Mesenteric fat pad (tissue), 1 donor: ENCODE data around the gene RAP1A. TPM values are rescaled to one million over a fixed set of nuclear protein-coding genes. Genes with fewer than 3 reads are reported as not detected.

Experiments
- DNase-seq: peaks from one replicate; pipeline ENCODE4 v3.0.0-alpha.2; 2020; ENCODE audit warnings: low spot score
- total RNA-seq: library from RNA; stranded (reverse); fragmentation: NEBNext Ultra II Directional; extraction: Animal tissue kit (Norgen Biotek cat#: 25700); gene quantifications from one replicate; pipeline ENCODE4 v1.2.1, GENCODE V29; 2021
- donor health status: DM: yes; HTN: yes; CAD: no.

The RAP1A gene
- total RNA-seq, 1 donor from 2014 or later = 105 TPM

- DNase-seq = no peak
Measured at GRCh38 chr1:111735321-111735720, 115.7 kb downstream of the RAP1A start.

GRCh38 chr1:111735858-111736544 lies 116.4 kb downstream of the RAP1A start:
- DNase-seq = peak; percentile 47

GRCh38 chr1:111736548-111737215 lies 117.1 kb downstream of the RAP1A start:
- peak; percentile 84 for DNase-seq

GRCh38 chr1:111737216-111738132 lies 117.9 kb downstream of the RAP1A start:
- DNase-seq = peak; percentile 65

- no peak for DNase-seq
Measured at GRCh38 chr1:111738133-111738435, 118.5 kb downstream of the RAP1A start.

- DNase-seq = peak; percentile 92
Measured at GRCh38 chr1:111738436-111739193, 119.0 kb downstream of the RAP1A start.

GRCh38 chr1:111739194-111739924 lies 119.8 kb downstream of the RAP1A start, which contains the start of gene INKA2:
Gene INKA2, minus strand, starts transcription at chr1:111739395. Its CDS starts 153 bp downstream, at chr1:111739242.
- DNase-seq = peak; percentile 97

GRCh38 chr1:111739925-111740765 lies 120.6 kb downstream of the RAP1A start:
- peak; percentile 91 for DNase-seq

GRCh38 chr1:111742292-111742691 lies 122.7 kb downstream of the RAP1A start:
- peak; percentile 37 for DNase-seq

- DNase-seq = peak; percentile 55
Measured at GRCh38 chr1:111742938-111743549, 123.5 kb downstream of the RAP1A start.

GRCh38 chr1:111743679-111744101 lies 124.1 kb downstream of the RAP1A start:
- peak; percentile 53 for DNase-seq

GRCh38 chr1:111745675-111746613 lies 126.4 kb downstream of the RAP1A start:
- no peak for DNase-seq

- DNase-seq = no peak
Measured at GRCh38 chr1:111746614-111746999, 127.0 kb downstream of the RAP1A start.

GRCh38 chr1:111747282-111747734 lies 127.7 kb downstream of the RAP1A start:
- no peak for DNase-seq

GRCh38 chr1:111747947-111748346 lies 128.4 kb downstream of the RAP1A start:
- no peak for DNase-seq

- DNase-seq = no peak
Measured at GRCh38 chr1:111749628-111750027, 130.0 kb downstream of the RAP1A start.

GRCh38 chr1:111750856-111751255 lies 131.3 kb downstream of the RAP1A start:
- DNase-seq = no peak
